DND-41 (cell line): ENCODE results near the gene SHH.

ENCODE experiments used
- EZH2 ChIP-seq: IDR thresholded peaks from 3 replicates; pipeline ENCODE4 v1.6.1; 2012; ENCODE audit warnings: borderline replicate concordance, low read depth, mild to moderate bottlenecking, moderate library complexity, low read length, inconsistent platforms; ENCODE audit not compliant: severe bottlenecking
- TF ChIP-seq, protein P1 (sequence below): IDR thresholded peaks from 2 replicates; pipeline ENCODE4 v1.5.1; 2012; ENCODE audit warnings: borderline replicate concordance, low read length, moderate library complexity, mild to moderate bottlenecking; ENCODE audit not compliant: poor library complexity, severe bottlenecking; ENCODE audit errors: extremely low read depth

- TF ChIP-seq, protein P1, sequence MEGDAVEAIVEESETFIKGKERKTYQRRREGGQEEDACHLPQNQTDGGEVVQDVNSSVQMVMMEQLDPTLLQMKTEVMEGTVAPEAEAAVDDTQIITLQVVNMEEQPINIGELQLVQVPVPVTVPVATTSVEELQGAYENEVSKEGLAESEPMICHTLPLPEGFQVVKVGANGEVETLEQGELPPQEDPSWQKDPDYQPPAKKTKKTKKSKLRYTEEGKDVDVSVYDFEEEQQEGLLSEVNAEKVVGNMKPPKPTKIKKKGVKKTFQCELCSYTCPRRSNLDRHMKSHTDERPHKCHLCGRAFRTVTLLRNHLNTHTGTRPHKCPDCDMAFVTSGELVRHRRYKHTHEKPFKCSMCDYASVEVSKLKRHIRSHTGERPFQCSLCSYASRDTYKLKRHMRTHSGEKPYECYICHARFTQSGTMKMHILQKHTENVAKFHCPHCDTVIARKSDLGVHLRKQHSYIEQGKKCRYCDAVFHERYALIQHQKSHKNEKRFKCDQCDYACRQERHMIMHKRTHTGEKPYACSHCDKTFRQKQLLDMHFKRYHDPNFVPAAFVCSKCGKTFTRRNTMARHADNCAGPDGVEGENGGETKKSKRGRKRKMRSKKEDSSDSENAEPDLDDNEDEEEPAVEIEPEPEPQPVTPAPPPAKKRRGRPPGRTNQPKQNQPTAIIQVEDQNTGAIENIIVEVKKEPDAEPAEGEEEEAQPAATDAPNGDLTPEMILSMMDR = peak; percentile 88
- TF ChIP-seq EZH2 = no peak
These were observed 15.6 kb downstream of the SHH start for GRCh38 chr7:155796381-155797261.
